Right atrium auricular region (tissue), 2 donors: ENCODE measurements around the gene CDKN1A. TPM values are rescaled to one million over a fixed set of nuclear protein-coding genes. Genes with fewer than 3 reads are reported as not detected.

Source experiments
- DNase-seq: peaks from one replicate; pipeline ENCODE4 v3.0.0-alpha.2; 2019; ENCODE audit warnings: low spot score
- H3K27ac ChIP-seq, 2 donors: fragments of 200-600 bp; sonication (generic); 1 replicate in 1 of 2; 2 replicates in 1 of 2; pipeline ENCODE4 v1.5.1; 2016 to 2019
- H3K27me3 ChIP-seq, 2 donors: fragments of 200-600 bp; sonication (generic); one replicate each; pipeline versions ENCODE4 v1.5.1 to v1.6.0; 2017 to 2019
- H3K36me3 ChIP-seq: fragments of 200-600 bp; sonication (generic); one replicate; pipeline ENCODE4 v1.5.1; 2016
- H3K4me1 ChIP-seq, 2 donors: fragments of 200-600 bp; sonication (generic); one replicate each; pipeline versions ENCODE4 v1.5.1 to v1.6.0; 2017 to 2019
- H3K4me3 ChIP-seq, 2 donors: fragments of 200-600 bp; sonication (generic); 1 replicate in 1 of 2; 2 replicates in 1 of 2; pipeline ENCODE4 v1.5.1; 2017 to 2019; ENCODE audit warnings: mild to moderate bottlenecking in 1 of 2, moderate library complexity in 1 of 2
- H3K9me3 ChIP-seq, 2 donors: fragments of 200-600 bp; sonication (generic); one replicate each; pipeline ENCODE4 v1.5.1; 2019
- CTCF ChIP-seq, 2 donors: fragments of 200-600 bp; sonication (generic); IDR thresholded peaks; one replicate each; pipeline ENCODE4 v1.5.1; 2019; ENCODE audit warnings: antibody characterized with exemption in 2 of 2
- total RNA-seq, 2 donors: library from RNA; depleted of rRNA; stranded (reverse); fragments of >200 nt; gene quantifications; one replicate each; pipeline ENCODE4 v1.1.0, GENCODE V29; 2016

CDKN1A gene
- total RNA-seq, 2 donors from 2014 or later = 63.8 to 128 TPM

GRCh38 chr6:36657942-36658544, 20.5 kb upstream of the CDKN1A start:
- no peak for TF ChIP-seq CTCF (IDR thresholded peaks at IDR 0.05)
- no peak for DNase-seq
- Histone ChIP-seq H3K27me3 (no peaks in the 10 kb centered on the region), H3K9me3 (no peaks in the 10 kb centered on the region), H3K4me3 (no peak overlapping the region), H3K36me3 (no peaks in the 10 kb centered on the region), H3K27ac (no peak overlapping the region), H3K4me1 (peaks cover 0 to 8% of the 10 kb centered on the region in 2 donors)

GRCh38 chr6:36659271-36659670, 19.2 kb upstream of the CDKN1A start:
- Histone ChIP-seq H3K36me3 (no peaks in the 10 kb centered on the region), H3K4me3 (no peak overlapping the region), H3K4me1 (peaks cover 0 to 8% of the 10 kb centered on the region in 2 donors), H3K27ac (no peak overlapping the region), H3K27me3 (no peaks in the 10 kb centered on the region), H3K9me3 (no peaks in the 10 kb centered on the region)
- no peak for TF ChIP-seq CTCF (IDR thresholded peaks at IDR 0.05)
- no peak for DNase-seq

- no peaks in the 10 kb centered on the region for H3K27me3 ChIP-seq
- TF ChIP-seq CTCF (IDR thresholded peaks at IDR 0.05) = no peak
- peak overlapping the region in 1 of 2 donors; percentile 24 for H3K4me3 ChIP-seq
- H3K36me3 ChIP-seq = no peaks in the 10 kb centered on the region
- peak; percentile 66 for DNase-seq
- H3K9me3 ChIP-seq = no peaks in the 10 kb centered on the region
- no peak overlapping the region for H3K27ac ChIP-seq
- H3K4me1 ChIP-seq = peaks cover 0 to 8% of the 10 kb centered on the region in 2 donors
Observed at GRCh38 chr6:36660771-36661471, 17.6 kb upstream of the CDKN1A start.

GRCh38 chr6:36662380-36662779, 16.1 kb upstream of the CDKN1A start:
- H3K36me3 ChIP-seq = no peaks in the 10 kb centered on the region
- H3K27ac ChIP-seq = no peak overlapping the region
- no peak for TF ChIP-seq CTCF (IDR thresholded peaks at IDR 0.05)
- H3K9me3 ChIP-seq = no peaks in the 10 kb centered on the region
- H3K4me3 ChIP-seq = no peak overlapping the region
- no peaks in the 10 kb centered on the region for H3K27me3 ChIP-seq
- no peak for DNase-seq
- H3K4me1 ChIP-seq = peaks cover 0 to 20% of the 10 kb centered on the region in 2 donors

- H3K27me3 ChIP-seq = no peaks in the 10 kb centered on the region
- no peaks in the 10 kb centered on the region for H3K9me3 ChIP-seq
- no peaks in the 10 kb centered on the region for H3K36me3 ChIP-seq
- no peak for DNase-seq
- no peak overlapping the region for H3K27ac ChIP-seq
- TF ChIP-seq CTCF (IDR thresholded peaks at IDR 0.05) = no peak
- peaks cover 0 to 21% of the 10 kb centered on the region in 2 donors for H3K4me1 ChIP-seq
- H3K4me3 ChIP-seq = no peak overlapping the region
Observed at GRCh38 chr6:36662827-36663256, 15.7 kb upstream of the CDKN1A start.
